Esophagus muscularis mucosa (tissue), 4 donors: Measurements from ENCODE around the gene TSPYL6.

ENCODE experiments used
- EP300 ChIP-seq: sonication (generic); formaldehyde crosslinking; IDR thresholded peaks from one replicate; pipeline ENCODE4 v1.6.1; 2017; ENCODE audit warnings: antibody characterized with exemption
- POLR2A ChIP-seq: fragments of 450-650 bp; IDR thresholded peaks from one replicate; pipeline ENCODE4 v1.6.1; 2017; ENCODE audit warnings: antibody characterized with exemption, moderate library complexity, mild to moderate bottlenecking, low read depth
- POLR2AphosphoS5 ChIP-seq, 2 donors: sonication (generic); formaldehyde crosslinking; IDR thresholded peaks; one replicate each; pipeline ENCODE4 v1.6.1; 2017; ENCODE audit warnings: antibody characterized with exemption in 2 of 2
- TF ChIP-seq, protein P1 (sequence below), 3 experiments: fragments of 200-600 bp in 2 of 3; fragments of 450-650 bp in 1 of 3; sonication (generic) in 2 of 3; IDR thresholded peaks; one replicate each; pipeline ENCODE4 v1.5.1; 2017 to 2019; ENCODE audit warnings: antibody characterized with exemption in 3 of 3, mild to moderate bottlenecking in 2 of 3, moderate library complexity in 1 of 3

DNA sequence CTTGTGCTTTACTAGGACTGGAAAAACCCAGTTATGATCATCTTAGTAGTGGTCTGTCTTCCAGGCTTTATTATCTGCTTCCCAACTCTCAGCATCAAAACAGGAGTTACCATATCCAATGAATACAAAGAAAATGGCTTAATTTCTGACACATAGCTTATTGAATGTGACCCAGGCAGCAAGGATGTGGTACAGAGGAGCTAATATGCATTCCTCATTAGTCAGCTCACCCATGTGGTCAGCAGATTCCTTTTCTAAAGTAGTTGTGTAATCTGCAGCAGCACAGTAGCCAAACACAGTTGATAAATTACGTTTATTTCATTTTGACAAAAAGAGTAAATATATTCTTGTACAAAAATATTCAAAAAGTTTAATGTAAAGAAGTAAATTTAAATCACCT lies 43.6 kb downstream of the TSPYL6 start:
- TF ChIP-seq, protein P1, sequence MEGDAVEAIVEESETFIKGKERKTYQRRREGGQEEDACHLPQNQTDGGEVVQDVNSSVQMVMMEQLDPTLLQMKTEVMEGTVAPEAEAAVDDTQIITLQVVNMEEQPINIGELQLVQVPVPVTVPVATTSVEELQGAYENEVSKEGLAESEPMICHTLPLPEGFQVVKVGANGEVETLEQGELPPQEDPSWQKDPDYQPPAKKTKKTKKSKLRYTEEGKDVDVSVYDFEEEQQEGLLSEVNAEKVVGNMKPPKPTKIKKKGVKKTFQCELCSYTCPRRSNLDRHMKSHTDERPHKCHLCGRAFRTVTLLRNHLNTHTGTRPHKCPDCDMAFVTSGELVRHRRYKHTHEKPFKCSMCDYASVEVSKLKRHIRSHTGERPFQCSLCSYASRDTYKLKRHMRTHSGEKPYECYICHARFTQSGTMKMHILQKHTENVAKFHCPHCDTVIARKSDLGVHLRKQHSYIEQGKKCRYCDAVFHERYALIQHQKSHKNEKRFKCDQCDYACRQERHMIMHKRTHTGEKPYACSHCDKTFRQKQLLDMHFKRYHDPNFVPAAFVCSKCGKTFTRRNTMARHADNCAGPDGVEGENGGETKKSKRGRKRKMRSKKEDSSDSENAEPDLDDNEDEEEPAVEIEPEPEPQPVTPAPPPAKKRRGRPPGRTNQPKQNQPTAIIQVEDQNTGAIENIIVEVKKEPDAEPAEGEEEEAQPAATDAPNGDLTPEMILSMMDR (IDR thresholded peaks at IDR 0.05) = no peak
- no peak for TF ChIP-seq EP300
- peak in 1 of 2 donors; percentile 57 for TF ChIP-seq POLR2AphosphoS5 (IDR thresholded peaks at IDR 0.05)
- TF ChIP-seq POLR2A = no peak
